Stimulated activated CD8-positive, alpha-beta memory T cell treated with anti-CD3 and anti-CD28 coated beads, Interleukin-4, amount 100 ng/mL, for 1 hour (primary cell): ENCODE results near the gene VPS72.

ENCODE experiments used
- DNase-seq, 2 donors: peaks; one replicate each; pipeline ENCODE4 v3.0.0-alpha.2; 2020; ENCODE audit warnings: low read depth in 2 of 2, low spot score in 1 of 2

Gene VPS72

GRCh38 chr1:151145304-151146071 lies 44.5 kb downstream of the VPS72 start:
- no peak for DNase-seq

- no peak for DNase-seq
These were observed 45.3 kb downstream of the VPS72 start for GRCh38 chr1:151144474-151145303.

GRCh38 chr1:151143986-151144385 lies 46.0 kb downstream of the VPS72 start:
- DNase-seq, result no peak

GRCh38 chr1:151143057-151143435 lies 47.0 kb downstream of the VPS72 start:
- no peak for DNase-seq

GRCh38 chr1:151142411-151143056 lies 47.5 kb downstream of the VPS72 start:
- DNase-seq, result no peak

- no peak for DNase-seq
These were observed 52.2 kb downstream of the VPS72 start for GRCh38 chr1:151137789-151138188.

GRCh38 chr1:151135433-151136385 lies 54.3 kb downstream of the VPS72 start:
- DNase-seq, result no peak

GRCh38 chr1:151134991-151135390 lies 55.0 kb downstream of the VPS72 start:
- DNase-seq, result no peak

- no peak for DNase-seq
These were observed 55.6 kb downstream of the VPS72 start for GRCh38 chr1:151134396-151134795.

- no peak for DNase-seq
These were observed 56.8 kb downstream of the VPS72 start for GRCh38 chr1:151133018-151133806.

GRCh38 chr1:151132335-151133017 lies 57.5 kb downstream of the VPS72 start:
- no peak for DNase-seq

- DNase-seq, result no peak
These were observed 58.2 kb downstream of the VPS72 start for GRCh38 chr1:151131701-151132334.

GRCh38 chr1:151130987-151131586 lies 58.9 kb downstream of the VPS72 start:
- peak; percentile 32 to 50 for DNase-seq

GRCh38 chr1:151128800-151129199 lies 61.2 kb downstream of the VPS72 start:
- DNase-seq, result no peak
